A549 (cell line): ENCODE data around the gene TEX12. TPM values are rescaled to one million over a fixed set of nuclear protein-coding genes. Genes with fewer than 3 reads are reported as not detected.

Source experiments
- ATAC-seq, 2 experiments: fragments of 200-7000 bp in 1 of 2; fragments of >200 bp in 1 of 2; cut with Nextera tagmentation in 1 of 2; cut with Tn5 transposase in 1 of 2; 3 replicates each; pipeline versions ENCODE4 v1.8.0 to v1.9.1; 2018 to 2020; ENCODE audit warnings: mild to moderate bottlenecking in 1 of 2, moderate library complexity in 1 of 2
- CTCF ChIA-PET: fragments of 300-600 bp; sonication (Branson Sonifier 250); formaldehyde crosslinking; extraction: SDS; loops from one replicate; lab custom pipeline; 2021; ENCODE audit warnings: antibody characterized with exemption, inconsistent platforms; lab: Yijun Ruan, JAX
- POLR2A ChIA-PET: fragments of 350-600 bp; formaldehyde crosslinking; extraction: SDS; loops from one replicate; lab custom pipeline; 2021; ENCODE audit warnings: antibody characterized with exemption, inconsistent platforms; lab: Yijun Ruan, JAX
- DNase-seq, 2 experiments: peaks; one replicate each; pipeline versions ENCODE4 v3.0.0 to v3.0.0-alpha.2; 2011 to 2016; ENCODE audit warnings: low read depth in 1 of 2, low spot score in 1 of 2
- FAIRE-seq: peaks from 2 replicates; lab custom pipeline; 2011; peaks lifted over from hg19 to GRCh38; lab: Jason Lieb, UNC
- H3K27ac ChIP-seq, 2 experiments: fragments of >200 bp; sonication (Bioruptor Twin); formaldehyde crosslinking; 3 replicates each; pipeline ENCODE4 v1.5.1; 2016 to 2017
- H3K4me1 ChIP-seq: fragments of >200 bp; sonication (Bioruptor Twin); formaldehyde crosslinking; 3 replicates; pipeline ENCODE4 v1.6.1; 2016
- H3K4me2 ChIP-seq: fragments of >200 bp; sonication (Bioruptor Twin); formaldehyde crosslinking; 3 replicates; pipeline ENCODE4 v1.6.1; 2016
- H3K4me3 ChIP-seq: fragments of >200 bp; sonication (Bioruptor Twin); formaldehyde crosslinking; 3 replicates; pipeline ENCODE4 v1.5.1; 2016
- H3K9me3 ChIP-seq: fragments of >200 bp; sonication (Bioruptor Twin); formaldehyde crosslinking; 3 replicates; pipeline ENCODE4 v1.6.1; 2016
- CBX2 ChIP-seq: fragments of 200-600 bp; sonication (generic); IDR thresholded peaks from 2 replicates; pipeline ENCODE4 v1.6.1; 2016; ENCODE audit warnings: low read depth, mild to moderate bottlenecking, borderline replicate concordance
- CEBPB ChIP-seq, 2 experiments: fragments of >200 bp in 1 of 2; sonication (Bioruptor Twin) in 1 of 2; formaldehyde crosslinking in 1 of 2; IDR thresholded peaks; 2 replicates each; pipeline ENCODE4 v1.6.1; 2012 to 2016
- CHD4 ChIP-seq: fragments of 200-600 bp; sonication (generic); IDR thresholded peaks from 2 replicates; pipeline ENCODE4 v1.6.1; 2016; ENCODE audit warnings: antibody characterized with exemption, mild to moderate bottlenecking, borderline replicate concordance
- EP300 ChIP-seq, 2 experiments: fragments of >200 bp; sonication (Bioruptor Twin); formaldehyde crosslinking; IDR thresholded peaks; 2 replicates in 1 of 2; 3 replicates in 1 of 2; pipeline ENCODE4 v1.6.1; 2016 to 2017
- GATA3 ChIP-seq: IDR thresholded peaks from 2 replicates; pipeline ENCODE4 v1.6.1; 2012; ENCODE audit warnings: borderline replicate concordance
- HDAC2 ChIP-seq: fragments of 200-600 bp; sonication (generic); IDR thresholded peaks from 2 replicates; pipeline ENCODE4 v1.6.1; 2016
- HEYL ChIP-seq: fragments of 250-450 bp; sonication (Bioruptor Pico); IDR thresholded peaks from 2 replicates; pipeline ENCODE4 v1.8.0; 2021; ENCODE audit warnings: mild to moderate bottlenecking, moderate library complexity
- HOXB13 ChIP-seq: fragments of 250-450 bp; sonication (Bioruptor Pico); IDR thresholded peaks from 2 replicates; pipeline ENCODE4 v1.5.0; 2020; ENCODE audit warnings: low read depth, mild to moderate bottlenecking, moderate library complexity
- JUNB ChIP-seq: fragments of >200 bp; sonication (Bioruptor Twin); formaldehyde crosslinking; IDR thresholded peaks from 2 replicates; pipeline ENCODE4 v1.6.1; 2016
- KDM1A ChIP-seq: fragments of 200-600 bp; sonication (generic); IDR thresholded peaks from 2 replicates; pipeline ENCODE4 v1.6.1; 2016; ENCODE audit warnings: low read depth, mild to moderate bottlenecking
- KDM5A ChIP-seq: fragments of 200-600 bp; sonication (generic); IDR thresholded peaks from 2 replicates; pipeline ENCODE4 v1.6.1; 2016; ENCODE audit warnings: antibody characterized with exemption, mild to moderate bottlenecking
- MYC ChIP-seq: IDR thresholded peaks from 2 replicates; pipeline ENCODE4 v1.6.1; 2012; ENCODE audit warnings: mild to moderate bottlenecking, inconsistent platforms, low read length, improper control_type of control experiment, borderline replicate concordance
- NFE2L2 ChIP-seq: fragments of 150-350 bp; conservative IDR thresholded peaks from 2 replicates; pipeline ENCODE4 v1.6.1; 2014; ENCODE audit warnings: low read length
- RAD21 ChIP-seq, 2 experiments: fragments of >200 bp in 1 of 2; sonication (Bioruptor Twin) in 1 of 2; formaldehyde crosslinking in 1 of 2; IDR thresholded peaks in 1 of 2; conservative IDR thresholded peaks in 1 of 2; 2 replicates in 1 of 2; 3 replicates in 1 of 2; pipeline ENCODE4 v1.6.1; 2012 to 2018; ENCODE audit warnings: inconsistent platforms in 1 of 2
- RFX5 ChIP-seq: fragments of 450-650 bp; IDR thresholded peaks from 2 replicates; pipeline ENCODE4 v1.7.1; 2014; ENCODE audit warnings: antibody characterized with exemption, mild to moderate bottlenecking, moderate library complexity
- RNF2 ChIP-seq: fragments of 200-600 bp; sonication (generic); IDR thresholded peaks from 2 replicates; pipeline ENCODE4 v1.6.1; 2016; ENCODE audit warnings: low read depth, mild to moderate bottlenecking, antibody characterized with exemption, moderate library complexity, borderline replicate concordance
- TP53 ChIP-seq: fragments of 250-450 bp; sonication (Bioruptor Pico); IDR thresholded peaks from 2 replicates; pipeline ENCODE4 v1.5.0; 2021; ENCODE audit warnings: mild to moderate bottlenecking, moderate library complexity
- WGBS: methylation state at CpG from one replicate; pipeline ENCODE4 v1.1.6; 2017; ENCODE audit errors: missing lambda C conversion rate; 5-methylcytosine and 5-hydroxymethylcytosine counted together
- polyA plus RNA-seq, 4 experiments: library from polyadenylated mRNA; depleted of rRNA in 3 of 4; stranded (reverse); fragments of >200 nt; fragmentation: RNase III in 1 of 4; extraction: RNeasy Plus Mini Kit Qiagen cat#74134 plus additional on column Dnase treatment in 1 of 4; gene quantifications; 2 replicates in 3 of 4; 3 replicates in 1 of 4; pipeline ENCODE4 v1.2.3, GENCODE V29; 2011 to 2017
- TF ChIP-seq, protein P1 (sequence below): fragments of 250-450 bp; sonication (Bioruptor Pico); IDR thresholded peaks from 2 replicates; pipeline ENCODE4 v1.5.0; 2021; ENCODE audit warnings: mild to moderate bottlenecking, moderate library complexity, borderline replicate concordance
- TF ChIP-seq, protein P2 (sequence below): IDR thresholded peaks from 2 replicates; pipeline ENCODE4 v1.6.1; 2012; ENCODE audit warnings: low read depth, borderline replicate concordance
- TF ChIP-seq, protein P3 (sequence below): fragments of 150-350 bp; IDR thresholded peaks from 2 replicates; pipeline ENCODE4 v1.6.1; 2014; ENCODE audit warnings: low read depth, mild to moderate bottlenecking, low read length
- TF ChIP-seq, protein P4 (sequence below): IDR thresholded peaks from 2 replicates; pipeline ENCODE4 v1.6.1; 2012
- TF ChIP-seq, protein P5 (sequence below): fragments of >200 bp; sonication (Bioruptor Twin); formaldehyde crosslinking; IDR thresholded peaks from 3 replicates; pipeline ENCODE4 v1.5.1; 2016

TEX12 gene
- polyA plus RNA-seq, 2 of the 4 experiments (the other 2 are of a cell fraction), result not detected

DNA sequence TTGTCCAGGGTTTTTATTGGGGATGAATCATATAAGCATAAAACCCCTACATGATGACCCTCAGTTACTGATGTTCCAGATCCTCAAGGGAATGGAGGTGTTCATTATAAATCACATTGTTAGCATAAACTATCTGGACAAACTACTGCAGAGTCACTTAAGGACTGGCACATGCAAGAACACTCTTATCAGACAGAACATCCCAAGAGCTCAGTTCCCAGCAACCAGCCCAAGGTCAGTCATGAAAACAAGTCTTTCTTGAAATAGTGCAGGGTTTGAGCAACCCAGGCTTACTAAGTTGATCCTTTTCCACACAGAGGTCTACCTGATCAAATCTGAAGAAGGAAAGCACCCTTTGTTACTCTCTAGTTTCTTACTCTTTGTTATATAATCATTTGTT lies 45.5 kb downstream of the TEX12 start:
- ChIA-PET POLR2A (no interaction called here), CTCF (interaction anchor here (1.4 to 14.6 kb wide), 3 partner anchors 8 to 99 kb away, joined by 3 to 247 read pairs (median 5); no protein-coding TSS in a partner anchor)
- FAIRE-seq (no peak), DNase-seq (no peak), ATAC-seq (no peak)
- TF ChIP-seq CBX2 (no peak), KDM1A (no peak), HDAC2 (no peak), RFX5 (no peak), HEYL (CRISPR knock-in tag) (no peak), EP300 (IDR thresholded peaks at IDR 0.05) (no peak), HOXB13 (CRISPR knock-in tag) (no peak), GATA3 (no peak), RNF2 (no peak), TP53 (CRISPR knock-in tag) (no peak), MYC (no peak)
- TF ChIP-seq, protein P1, sequence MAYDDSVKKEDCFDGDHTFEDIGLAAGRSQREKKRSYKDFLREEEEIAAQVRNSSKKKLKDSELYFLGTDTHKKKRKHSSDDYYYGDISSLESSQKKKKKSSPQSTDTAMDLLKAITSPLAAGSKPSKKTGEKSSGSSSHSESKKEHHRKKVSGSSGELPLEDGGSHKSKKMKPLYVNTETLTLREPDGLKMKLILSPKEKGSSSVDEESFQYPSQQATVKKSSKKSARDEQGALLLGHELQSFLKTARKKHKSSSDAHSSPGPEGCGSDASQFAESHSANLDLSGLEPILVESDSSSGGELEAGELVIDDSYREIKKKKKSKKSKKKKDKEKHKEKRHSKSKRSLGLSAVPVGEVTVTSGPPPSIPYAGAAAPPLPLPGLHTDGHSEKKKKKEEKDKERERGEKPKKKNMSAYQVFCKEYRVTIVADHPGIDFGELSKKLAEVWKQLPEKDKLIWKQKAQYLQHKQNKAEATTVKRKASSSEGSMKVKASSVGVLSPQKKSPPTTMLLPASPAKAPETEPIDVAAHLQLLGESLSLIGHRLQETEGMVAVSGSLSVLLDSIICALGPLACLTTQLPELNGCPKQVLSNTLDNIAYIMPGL (CRISPR knock-in tag), result no peak
- TF ChIP-seq, protein P2, sequence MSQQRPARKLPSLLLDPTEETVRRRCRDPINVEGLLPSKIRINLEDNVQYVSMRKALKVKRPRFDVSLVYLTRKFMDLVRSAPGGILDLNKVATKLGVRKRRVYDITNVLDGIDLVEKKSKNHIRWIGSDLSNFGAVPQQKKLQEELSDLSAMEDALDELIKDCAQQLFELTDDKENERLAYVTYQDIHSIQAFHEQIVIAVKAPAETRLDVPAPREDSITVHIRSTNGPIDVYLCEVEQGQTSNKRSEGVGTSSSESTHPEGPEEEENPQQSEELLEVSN, result no peak
- TF ChIP-seq, protein P3, sequence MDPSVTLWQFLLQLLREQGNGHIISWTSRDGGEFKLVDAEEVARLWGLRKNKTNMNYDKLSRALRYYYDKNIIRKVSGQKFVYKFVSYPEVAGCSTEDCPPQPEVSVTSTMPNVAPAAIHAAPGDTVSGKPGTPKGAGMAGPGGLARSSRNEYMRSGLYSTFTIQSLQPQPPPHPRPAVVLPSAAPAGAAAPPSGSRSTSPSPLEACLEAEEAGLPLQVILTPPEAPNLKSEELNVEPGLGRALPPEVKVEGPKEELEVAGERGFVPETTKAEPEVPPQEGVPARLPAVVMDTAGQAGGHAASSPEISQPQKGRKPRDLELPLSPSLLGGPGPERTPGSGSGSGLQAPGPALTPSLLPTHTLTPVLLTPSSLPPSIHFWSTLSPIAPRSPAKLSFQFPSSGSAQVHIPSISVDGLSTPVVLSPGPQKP, result no peak
- TF ChIP-seq, protein P4, sequence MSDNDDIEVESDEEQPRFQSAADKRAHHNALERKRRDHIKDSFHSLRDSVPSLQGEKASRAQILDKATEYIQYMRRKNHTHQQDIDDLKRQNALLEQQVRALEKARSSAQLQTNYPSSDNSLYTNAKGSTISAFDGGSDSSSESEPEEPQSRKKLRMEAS, result no peak
- no peak overlapping the region for H3K4me3 ChIP-seq
- H3K4me1 ChIP-seq, result 0 out of 3 replicates have a peak, but pooled peaks cover 7% of the 10 kb centered on the region
- no peaks in the 10 kb centered on the region for H3K9me3 ChIP-seq
- no peak overlapping the region for H3K27ac ChIP-seq
- no peak overlapping the region for H3K4me2 ChIP-seq

DNA sequence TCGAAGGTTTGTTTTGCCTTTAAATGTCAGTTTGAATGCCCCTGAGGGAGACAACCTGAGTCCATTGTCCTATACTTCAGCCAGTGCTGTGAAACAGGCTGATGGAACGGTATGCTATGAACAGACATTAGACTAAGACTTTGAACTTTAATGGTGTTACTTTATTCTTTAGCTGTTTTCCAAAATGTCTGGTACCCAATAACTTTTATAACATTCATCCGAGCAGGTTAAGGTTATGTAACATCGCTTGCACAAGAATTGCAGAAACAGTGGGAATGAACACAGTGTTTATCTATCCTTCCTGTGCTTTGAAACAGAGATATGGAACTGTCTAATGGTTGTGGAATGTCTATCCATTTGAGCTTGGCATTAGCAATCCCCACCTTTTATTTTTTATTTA lies 46.6 kb downstream of the TEX12 start:
- H3K4me2 ChIP-seq, result no peak overlapping the region
- FAIRE-seq, result no peak
- TF ChIP-seq JUNB, result no peak
- TF ChIP-seq, protein P2, result no peak
- peak in 1 of 2 experiments; percentile 27; a peak in 1 of 4 replicates for TF ChIP-seq CEBPB (IDR thresholded peaks at IDR 0.05)
- TF ChIP-seq GATA3, result no peak
- TF ChIP-seq, all 56 proteins: peak for 1
- ATAC-seq, result no peak
- Histone ChIP-seq H3K27ac (no peak overlapping the region), H3K9me3 (no peaks in the 10 kb centered on the region), H3K4me3 (no peak overlapping the region), H3K4me1 (0 out of 3 replicates have a peak, but pooled peaks cover 7% of the 10 kb centered on the region)
- no peak for DNase-seq
- ChIA-PET CTCF (interaction anchor here (1.8 to 14.6 kb wide), 2 partner anchors 68 to 100 kb away, joined by 5 to 247 read pairs; no protein-coding TSS in a partner anchor), POLR2A (no interaction called here)
- WGBS, result 60% methylated on average over 4 of the region's 4 CpGs

DNA sequence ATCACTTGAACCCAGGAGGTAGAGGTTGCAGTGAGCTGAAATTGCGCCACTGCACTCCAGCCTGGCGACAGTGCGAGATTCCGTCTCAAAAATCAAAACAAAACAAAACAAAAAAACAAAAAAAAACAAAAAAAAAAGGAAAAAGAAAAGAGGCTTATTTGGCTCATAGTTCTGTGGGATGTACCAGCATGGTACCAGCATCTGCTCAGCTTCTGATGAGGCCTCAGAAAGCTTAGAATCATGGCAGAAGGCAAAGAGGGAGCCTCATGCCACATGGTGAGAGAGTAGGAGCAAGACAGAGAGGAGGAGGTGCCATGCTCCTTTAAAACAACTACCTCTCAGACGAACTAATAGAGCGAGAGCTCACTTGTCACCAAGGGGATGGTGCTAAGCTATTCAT lies 48.4 kb downstream of the TEX12 start:
- no peak for DNase-seq
- TF ChIP-seq KDM5A, result no peak
- TF ChIP-seq CHD4, result no peak
- TF ChIP-seq NFE2L2, result no peak
- no peak for TF ChIP-seq RAD21 (conservative IDR thresholded peaks at IDR 0.05 in 1 of 2, IDR thresholded peaks at IDR 0.05 in 1 of 2)
- no peak for TF ChIP-seq HDAC2
- TF ChIP-seq, protein P5, sequence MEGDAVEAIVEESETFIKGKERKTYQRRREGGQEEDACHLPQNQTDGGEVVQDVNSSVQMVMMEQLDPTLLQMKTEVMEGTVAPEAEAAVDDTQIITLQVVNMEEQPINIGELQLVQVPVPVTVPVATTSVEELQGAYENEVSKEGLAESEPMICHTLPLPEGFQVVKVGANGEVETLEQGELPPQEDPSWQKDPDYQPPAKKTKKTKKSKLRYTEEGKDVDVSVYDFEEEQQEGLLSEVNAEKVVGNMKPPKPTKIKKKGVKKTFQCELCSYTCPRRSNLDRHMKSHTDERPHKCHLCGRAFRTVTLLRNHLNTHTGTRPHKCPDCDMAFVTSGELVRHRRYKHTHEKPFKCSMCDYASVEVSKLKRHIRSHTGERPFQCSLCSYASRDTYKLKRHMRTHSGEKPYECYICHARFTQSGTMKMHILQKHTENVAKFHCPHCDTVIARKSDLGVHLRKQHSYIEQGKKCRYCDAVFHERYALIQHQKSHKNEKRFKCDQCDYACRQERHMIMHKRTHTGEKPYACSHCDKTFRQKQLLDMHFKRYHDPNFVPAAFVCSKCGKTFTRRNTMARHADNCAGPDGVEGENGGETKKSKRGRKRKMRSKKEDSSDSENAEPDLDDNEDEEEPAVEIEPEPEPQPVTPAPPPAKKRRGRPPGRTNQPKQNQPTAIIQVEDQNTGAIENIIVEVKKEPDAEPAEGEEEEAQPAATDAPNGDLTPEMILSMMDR, result no peak
- TF ChIP-seq, all 56 proteins: peak for 0
- ATAC-seq, result no peak
- no peak overlapping the region for H3K27ac ChIP-seq
- POLR2A ChIA-PET, result no interaction called here
- no peaks in the 10 kb centered on the region for H3K9me3 ChIP-seq
- no peak overlapping the region for H3K4me2 ChIP-seq
- FAIRE-seq, result no peak
- WGBS, result 87% methylated on average over 6 of the region's 6 CpGs
- 0 out of 3 replicates have a peak, but pooled peaks cover 7% of the 10 kb centered on the region for H3K4me1 ChIP-seq
- no peak overlapping the region for H3K4me3 ChIP-seq
- CTCF ChIA-PET, result interaction anchor here (0.6 to 14.6 kb wide), 2 partner anchors 66 to 665 kb away, joined by 3 to 247 read pairs; no protein-coding TSS in a partner anchor
